GM12878 (cell line): ENCODE results near the gene FOXP1. TPM values are rescaled to one million over a fixed set of nuclear protein-coding genes. Genes with fewer than 3 reads are reported as not detected.

Experiments
- ATAC-seq: fragments of 200-7000 bp; cut with Tn5 transposase; 3 replicates; pipeline ENCODE4 v1.9.1; 2020; ENCODE audit warnings: mild to moderate bottlenecking, moderate library complexity
- BruUV-seq: library from RNA; stranded (reverse); fragments of 400-500 nt; replicated peaks from 2 replicates; lab custom pipeline; 2021; lab: Mats Ljungman, UMichigan
- CTCF ChIA-PET: fragments of 300-600 bp; sonication (Branson Sonifier 250); formaldehyde crosslinking; extraction: SDS; loops from one replicate; lab custom pipeline; 2021; ENCODE audit warnings: inconsistent platforms; lab: Yijun Ruan, JAX
- POLR2A ChIA-PET: fragments of 350-600 bp; formaldehyde crosslinking; extraction: SDS; loops from one replicate; lab custom pipeline; 2021; ENCODE audit warnings: inconsistent platforms; lab: Charles Lee
- RAD21 ChIA-PET: fragments of 300-600 bp; sonication (Branson Sonifier 250); formaldehyde crosslinking; loops from one replicate; lab custom pipeline; 2023; ENCODE audit warnings: antibody characterized with exemption; ENCODE audit not compliant: unreplicated experiment; lab: Charles Lee
- SMC1A ChIA-PET: fragments of 300-600 bp; sonication (Branson Sonifier 250); formaldehyde crosslinking; loops from one replicate; lab custom pipeline; 2023; ENCODE audit not compliant: unreplicated experiment, uncharacterized antibody; lab: Charles Lee
- DNase-seq: peaks from one replicate; pipeline ENCODE4 v3.0.0-alpha.2; 2011; ENCODE audit warnings: low read depth, low spot score
- FAIRE-seq: peaks from 3 replicates; lab custom pipeline; 2011; peaks lifted over from hg19 to GRCh38; lab: Jason Lieb, UNC
- H2AFZ ChIP-seq: 2 replicates; pipeline ENCODE4 v1.6.0; 2011; ENCODE audit warnings: low read depth, low read length, control low read depth; ENCODE audit not compliant: control insufficient read depth
- H3K27ac ChIP-seq: 2 replicates; pipeline ENCODE4 v1.5.1; 2011; ENCODE audit warnings: control low read depth; ENCODE audit not compliant: control insufficient read depth, insufficient read depth
- H3K27me3 ChIP-seq, 2 experiments: replicated peaks in 1 of 2; 2 replicates each; pipeline versions ENCODE4 v1.6.0 to v1.6.1; 2011; ENCODE audit warnings: low read length in 1 of 2; ENCODE audit not compliant: control insufficient read depth in 2 of 2, insufficient read depth in 2 of 2
- H3K36me3 ChIP-seq, 2 experiments: 2 replicates each; pipeline ENCODE4 v1.5.1; 2011; ENCODE audit warnings: low read length in 1 of 2; ENCODE audit not compliant: control insufficient read depth in 2 of 2, insufficient read depth in 2 of 2
- H3K4me1 ChIP-seq: 2 replicates; pipeline ENCODE4 v1.6.1; 2011; ENCODE audit warnings: mild to moderate bottlenecking, low read length, moderate library complexity, mixed read lengths; ENCODE audit not compliant: control insufficient read depth, insufficient read depth
- H3K4me2 ChIP-seq: 2 replicates; pipeline ENCODE4 v1.6.0; 2011; ENCODE audit warnings: control low read depth; ENCODE audit not compliant: control insufficient read depth, insufficient read depth
- H3K4me3 ChIP-seq: fragments of 200-600 bp; sonication (generic); 2 replicates; pipeline ENCODE4 v1.5.1; 2016
- H3K79me2 ChIP-seq: 2 replicates; pipeline ENCODE4 v1.6.0; 2011; ENCODE audit warnings: low read length; ENCODE audit not compliant: control insufficient read depth, insufficient read depth
- H3K9ac ChIP-seq: 2 replicates; pipeline ENCODE4 v1.8.0; 2011; ENCODE audit warnings: low read length, control low read depth, mixed read lengths; ENCODE audit not compliant: control insufficient read depth, insufficient read depth
- H3K9me3 ChIP-seq: replicated peaks from 3 replicates; pipeline ENCODE4 v1.5.1; 2011; ENCODE audit warnings: mild to moderate bottlenecking, low read length; ENCODE audit not compliant: control insufficient read depth, insufficient read depth
- H4K20me1 ChIP-seq: 2 replicates; pipeline ENCODE4 v1.6.0; 2011; ENCODE audit not compliant: control insufficient read depth, insufficient read depth
- EZH2 ChIP-seq: IDR thresholded peaks from 2 replicates; pipeline ENCODE4 v1.6.1; 2012; ENCODE audit warnings: low read depth, mild to moderate bottlenecking, control low read depth, inconsistent platforms, low read length, borderline replicate concordance; ENCODE audit not compliant: control insufficient read depth
- NR2C1 ChIP-seq: fragments of 450-650 bp; IDR thresholded peaks from 2 replicates; pipeline ENCODE4 v1.6.1; 2017; ENCODE audit warnings: antibody characterized with exemption, mild to moderate bottlenecking, moderate library complexity
- SMAD5 ChIP-seq: IDR thresholded peaks from 2 replicates; pipeline ENCODE4 v1.6.1; 2016; ENCODE audit warnings: antibody characterized with exemption, low read depth
- SUZ12 ChIP-seq: fragments of 200-600 bp; sonication (generic); IDR thresholded peaks from one replicate; pipeline ENCODE4 v1.6.1; 2018; ENCODE audit warnings: antibody characterized with exemption, mild to moderate bottlenecking; ENCODE audit not compliant: unreplicated experiment
- WGBS: methylation state at CpG from one replicate; pipeline ENCODE4 v1.1.6; 2016; ENCODE audit warnings: low lambda C conversion rate; ENCODE audit not compliant: insufficient replicate concordance, insufficient coverage; ENCODE audit errors: missing lambda C conversion rate; 5-methylcytosine and 5-hydroxymethylcytosine counted together
- in situ Hi-C: fragments of 300-500 bp; cut with MboI; formaldehyde crosslinking; loops from 9 replicates; pipeline ENCODE4 v1.14.3; 2018; ENCODE audit warnings: mixed read lengths
- intact Hi-C: fragments of 100-400 bp; cut with micrococcal nuclease; formaldehyde crosslinking; loops from one replicate; pipeline ENCODE4 v1.14.2; 2022; ENCODE audit not compliant: unreplicated experiment
- polyA plus RNA-seq, 11 experiments: library from polyadenylated mRNA; depleted of rRNA in 4 of 11; unstranded in 6 of 11; stranded (reverse) in 5 of 11; fragments of >200 nt; fragmentation: Nextera tagmentation in 4 of 11; fragmentation: Illumina TruSeq in 1 of 11; extraction: Ambion mirVana in 4 of 11; extraction: Trizol in 1 of 11; gene quantifications; 1 replicate in 1 of 11; 2 replicates in 10 of 11; pipeline versions ENCODE4 v1.2.1 to v1.2.3, GENCODE V29; 2011 to 2016; ENCODE audit warnings: inconsistent platforms in 2 of 11, missing spikeins in 2 of 11, low read depth in 1 of 11
- total RNA-seq, 4 experiments: library from RNA; depleted of rRNA in 3 of 4; stranded (reverse); fragments of >200 nt in 3 of 4; fragmentation: Illumina TruSeq in 1 of 4; extraction: Trizol in 1 of 4; gene quantifications; 2 replicates each; pipeline versions ENCODE4 v1.2.1 to v1.2.3, GENCODE V29; 2013 to 2021

FOXP1 gene
- total and polyA plus RNA-seq, 10 of the 15 experiments (the other 5 are each of a cell fraction or from before 2014, with no cell fraction given) = 0.05 to 1.6 (median 0.20) TPM; not detected in 1

DNA sequence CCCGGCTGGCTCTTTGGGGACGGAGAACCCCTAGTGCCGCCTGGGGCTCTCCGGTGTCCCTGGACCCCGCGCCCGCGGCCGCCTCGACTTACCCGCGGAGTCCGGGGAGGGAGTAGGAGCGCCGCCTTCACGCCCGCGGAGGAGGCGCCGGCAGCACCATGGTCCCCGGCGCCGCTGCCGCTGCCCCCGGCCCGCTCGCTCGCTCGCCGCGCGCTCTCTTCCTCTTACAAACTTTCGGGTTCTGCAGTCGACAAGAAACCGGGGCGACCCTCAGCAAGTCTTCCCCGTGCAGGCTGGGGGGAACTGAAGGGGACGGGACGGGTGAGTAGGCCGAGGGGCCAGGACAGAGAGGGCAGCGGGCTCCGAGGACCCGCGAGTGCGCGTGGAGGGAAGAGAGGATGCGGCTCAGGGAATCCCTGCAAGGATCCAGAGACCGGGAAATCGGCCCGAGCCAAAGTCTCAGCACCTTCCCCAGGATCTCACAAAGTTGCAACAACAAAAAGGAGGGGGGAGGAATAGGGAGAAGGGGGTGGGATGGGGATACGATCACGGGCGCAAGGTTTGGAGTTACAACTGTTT is 2.0 kb downstream of the FOXP1 start:
- Histone ChIP-seq H3K27me3 (peaks cover 12 to 29% of the 10 kb centered on the region in 2 experiments), H3K4me2 (peak overlapping the region; percentile 32; the same call in 1 of the 2 replicates), H2AFZ (no peak overlapping the region), H3K4me1 (peaks cover 9% of the 10 kb centered on the region), H4K20me1 (no peaks in the 10 kb centered on the region), H3K79me2 (no peaks in the 10 kb centered on the region), H3K4me3 (no peak overlapping the region), H3K36me3 (no peaks in the 10 kb centered on the region), H3K9ac (no peak overlapping the region), H3K9me3 (no peaks in the 10 kb centered on the region), H3K27ac (no peak overlapping the region)
- ChIA-PET CTCF (no interaction called here), POLR2A (no interaction called here), RAD21 (no interaction called here), SMC1A (no interaction called here)
- intact Hi-C loops (loop anchor here (10.0 kb wide), 1 partner anchor 447 kb away; no protein-coding TSS in a partner anchor), in situ Hi-C loops (no loop called here)
- FAIRE-seq = no peak
- TF ChIP-seq NR2C1 = no peak
- peak; percentile 68 for TF ChIP-seq SUZ12
- ATAC-seq = no peak
- 3% methylated on average over 45 of the region's 53 CpGs for WGBS
- DNase-seq = no peak
- no TSS peak for BruUV-seq

DNA sequence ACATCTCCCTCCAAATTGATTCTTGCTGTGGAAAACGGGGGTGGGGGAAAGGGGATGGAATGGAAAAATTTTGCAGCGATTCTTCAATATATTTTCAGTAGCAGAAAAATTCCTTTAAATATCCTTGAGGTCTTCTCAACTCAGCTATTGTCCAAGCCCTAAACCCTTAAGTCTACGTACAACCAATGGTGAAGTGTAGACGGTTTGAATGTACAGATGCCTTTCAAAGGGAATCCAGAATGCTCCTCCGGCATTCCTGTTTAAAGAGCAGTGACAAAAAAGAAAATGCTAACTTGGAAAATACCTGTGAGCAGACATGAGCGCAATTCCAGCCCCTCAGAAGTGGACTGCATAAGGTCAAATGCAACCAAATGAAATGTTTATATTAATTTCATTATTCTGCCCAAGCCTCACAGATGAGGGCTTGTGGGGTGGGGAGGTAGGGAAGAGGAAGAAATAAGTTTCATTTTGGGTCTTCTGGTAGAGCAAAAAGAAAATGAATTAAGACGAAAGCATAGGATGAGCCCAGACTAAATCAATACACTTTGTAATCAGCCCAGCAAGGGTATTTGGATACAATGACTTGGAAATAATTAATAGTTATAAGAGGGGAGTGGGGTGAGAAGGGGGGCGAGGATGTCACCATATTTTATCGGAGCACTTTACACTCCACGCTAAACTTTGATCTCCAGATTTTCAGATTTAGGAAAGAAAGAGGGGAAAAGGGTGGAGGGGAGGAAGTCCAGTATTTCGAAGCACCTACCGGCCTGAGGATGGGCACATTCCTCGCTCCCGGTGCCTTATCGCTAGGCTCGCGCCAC is 2.7 kb downstream of the FOXP1 start:
- Histone ChIP-seq H3K9me3 (no peaks in the 10 kb centered on the region), H3K4me2 (0 out of 2 replicates have a peak overlapping the region, but pooled peaks have one; percentile 32), H3K36me3 (no peaks in the 10 kb centered on the region), H3K4me1 (peaks cover 9% of the 10 kb centered on the region), H3K9ac (no peak overlapping the region), H4K20me1 (no peaks in the 10 kb centered on the region), H3K79me2 (no peaks in the 10 kb centered on the region), H2AFZ (no peak overlapping the region), H3K4me3 (no peak overlapping the region), H3K27ac (no peak overlapping the region), H3K27me3 (peaks cover 12 to 31% of the 10 kb centered on the region in 2 experiments)
- TF ChIP-seq EZH2 (0 out of 2 replicates have a peak, but pooled peaks have one; percentile 87), SMAD5 (no peak)
- SMC1A ChIA-PET = no interaction called here
- DNase-seq = no peak
- intact Hi-C loops = loop anchor here (10.0 kb wide), 1 partner anchor 446 kb away; no protein-coding TSS in a partner anchor
- in situ Hi-C loops = no loop called here
- no TSS peak for BruUV-seq
- POLR2A ChIA-PET = no interaction called here
- no peak for ATAC-seq
- 2% methylated on average over 17 of the region's 17 CpGs for WGBS
- RAD21 ChIA-PET = no interaction called here
- FAIRE-seq = no peak
- CTCF ChIA-PET = no interaction called here
